DMS153 treated with DMSO at 0.1 percent for 48 hours (cell line): ENCODE results near the gene FYCO1.

Source experiments
- DNase-seq: peaks from one replicate; lab custom pipeline; 2025; ENCODE audit not compliant: unreplicated experiment; lab: John Stamatoyannopoulos, UW

The FYCO1 gene

DNA sequence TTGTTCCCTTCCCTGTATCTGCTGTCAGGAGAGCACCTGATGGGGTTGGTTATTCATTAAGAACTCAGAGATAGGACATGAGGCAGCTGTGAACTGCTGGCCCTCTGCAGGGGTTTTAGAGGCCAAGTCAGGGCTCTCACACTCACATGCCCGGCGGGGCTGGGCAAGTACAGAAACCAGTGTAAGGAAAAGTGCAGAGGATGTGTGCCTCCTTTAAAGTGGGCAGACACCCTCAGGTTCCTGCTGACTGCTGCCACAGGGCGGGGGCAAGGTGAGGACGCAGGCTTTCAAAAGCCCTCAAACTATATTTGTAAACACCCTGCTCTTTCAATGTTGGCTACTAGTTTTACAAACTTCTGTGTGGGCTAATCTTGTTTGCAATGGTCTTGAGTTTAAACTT is 30.0 kb downstream of the FYCO1 start:
- no peak for DNase-seq

DNA sequence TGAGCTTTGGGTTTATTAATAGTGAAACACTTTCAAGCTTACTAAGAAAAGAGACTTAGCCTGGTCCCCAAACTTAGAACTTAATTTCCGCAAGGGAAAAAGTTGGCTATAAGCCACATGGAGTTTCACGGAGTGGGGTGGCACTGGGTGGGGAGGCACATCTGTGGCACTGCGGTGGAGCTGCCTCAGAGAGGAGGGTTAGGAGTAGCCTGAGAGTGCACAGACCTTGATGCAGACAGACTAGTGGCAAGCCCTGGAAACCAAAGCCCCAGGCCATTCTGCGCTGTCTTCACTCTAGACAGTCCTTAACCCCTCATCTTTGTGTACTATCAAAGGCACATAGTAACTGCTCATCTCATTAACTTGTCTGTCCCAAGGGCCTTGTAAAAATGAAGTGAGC is 30.4 kb downstream of the FYCO1 start:
- DNase-seq = no peak

DNA sequence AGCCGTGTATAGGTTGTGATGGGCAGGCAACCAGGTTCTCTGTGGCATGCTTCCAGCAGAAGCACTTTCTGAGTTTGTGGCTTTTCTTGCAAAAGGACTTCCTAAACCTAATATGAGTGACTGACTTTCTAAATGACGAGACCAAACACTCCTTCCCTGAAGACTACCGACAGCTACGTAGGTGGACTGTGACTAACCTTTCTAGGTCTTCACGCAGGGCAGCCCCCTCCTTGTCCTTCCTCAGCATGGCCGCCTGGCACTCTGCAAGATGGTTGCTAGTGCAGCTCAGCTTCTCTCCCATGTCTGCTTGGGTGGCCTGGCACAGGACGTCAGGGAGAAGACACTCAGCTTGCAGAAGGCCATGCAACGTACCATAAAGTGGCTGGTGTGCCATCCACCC is 31.5 kb downstream of the FYCO1 start:
- DNase-seq = no peak

DNA sequence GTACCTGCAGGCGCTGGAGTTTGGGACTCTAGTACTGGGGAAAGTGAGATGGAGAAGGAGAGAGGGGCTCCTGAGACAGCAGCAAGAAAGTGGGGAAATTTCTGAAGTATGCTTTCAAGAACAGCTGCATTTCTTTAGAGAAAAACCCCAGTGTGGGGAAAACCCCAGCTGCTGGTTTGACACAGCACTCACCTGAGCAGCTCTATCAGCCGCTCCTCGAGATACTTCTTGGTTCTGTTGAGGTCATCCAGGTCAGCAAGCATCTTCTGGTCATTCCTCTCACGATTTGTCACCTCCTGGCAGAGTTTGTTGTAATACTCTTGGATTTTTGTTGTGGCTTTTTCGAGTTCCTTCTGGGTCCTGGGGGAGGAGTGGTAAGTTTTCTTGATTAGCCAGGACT is 33.6 kb downstream of the FYCO1 start:
- DNase-seq = no peak

DNA sequence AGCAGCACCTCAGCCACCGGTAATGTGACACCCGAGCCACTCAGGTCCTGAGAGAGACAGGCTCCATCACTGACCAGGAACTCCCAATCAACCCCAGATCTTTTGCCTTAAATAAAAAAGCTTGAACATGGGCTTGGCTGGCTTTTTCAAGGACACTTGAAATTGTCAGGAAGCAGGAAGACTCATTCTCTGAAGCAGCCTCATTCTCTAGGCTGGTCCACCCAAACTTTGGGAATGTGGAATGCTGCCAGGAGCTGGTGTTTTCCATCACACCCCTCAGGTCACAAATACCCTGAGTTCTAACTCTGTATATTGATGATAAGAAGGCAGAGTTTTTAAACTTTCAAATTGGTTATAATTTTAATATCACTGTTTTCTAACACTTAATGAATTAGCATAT is 35.3 kb downstream of the FYCO1 start:
- DNase-seq = no peak

DNA sequence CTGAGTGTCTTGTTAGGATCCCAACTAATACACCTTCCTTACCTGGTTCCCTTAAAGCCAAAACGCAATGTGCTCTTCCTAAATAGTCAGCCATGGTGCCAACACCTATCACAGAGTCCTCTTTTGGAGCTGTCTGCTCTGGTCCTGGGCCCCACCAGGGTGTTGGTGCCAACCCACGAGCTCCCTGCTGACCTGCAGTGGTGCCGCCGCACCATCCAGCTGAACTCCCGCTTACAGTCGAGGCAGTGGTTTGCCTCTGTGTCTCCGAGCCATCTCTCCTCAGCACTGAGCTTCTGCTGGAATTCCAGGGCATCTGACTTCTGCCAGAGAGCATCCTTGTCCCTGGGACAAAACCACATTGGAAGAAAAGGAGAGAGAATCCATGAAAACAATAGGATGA is 36.4 kb downstream of the FYCO1 start:
- no peak for DNase-seq

DNA sequence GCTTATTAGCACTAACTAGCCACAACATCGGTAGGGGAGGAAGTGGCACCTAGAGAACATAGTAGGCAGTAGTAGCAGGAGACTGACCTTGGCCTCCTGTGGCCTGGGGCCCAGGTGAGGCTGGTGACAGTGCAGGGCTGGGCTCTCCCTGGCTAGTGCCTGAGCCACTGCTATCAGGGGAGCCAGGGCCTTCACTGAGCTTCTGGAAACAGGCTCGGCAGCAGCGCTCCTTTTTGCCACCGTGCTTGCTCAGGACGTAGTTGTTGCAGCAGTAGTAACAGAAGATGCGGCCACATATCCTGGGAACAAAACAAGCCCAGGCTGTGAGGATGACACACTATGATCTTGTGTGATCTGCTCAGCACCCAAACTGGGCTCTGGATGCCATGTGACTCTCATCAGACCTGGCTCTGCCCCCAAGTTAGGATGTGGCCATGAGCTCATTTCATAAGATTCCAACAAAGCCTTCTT is 37.3 kb downstream of the FYCO1 start:
- no peak for DNase-seq

DNA sequence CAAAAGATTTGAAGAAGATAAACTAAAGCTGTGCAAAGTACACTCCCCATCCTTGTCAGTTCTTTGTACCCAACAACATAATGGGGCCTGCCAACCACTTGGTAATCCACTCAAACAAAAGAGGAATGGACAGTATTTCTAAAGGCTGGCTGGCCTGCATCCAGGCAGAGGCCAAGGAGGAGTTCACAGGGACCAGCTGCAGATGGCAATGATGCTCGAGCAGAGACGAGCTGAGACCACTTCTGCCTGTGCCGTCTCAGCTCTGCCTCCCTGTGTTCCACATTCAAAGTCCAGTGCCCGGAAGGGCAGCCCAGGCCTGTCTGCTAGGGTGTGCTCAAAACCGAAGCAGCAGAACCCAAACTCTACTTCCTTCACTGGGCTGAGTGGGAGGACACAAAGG is 38.0 kb downstream of the FYCO1 start:
- no peak for DNase-seq

DNA sequence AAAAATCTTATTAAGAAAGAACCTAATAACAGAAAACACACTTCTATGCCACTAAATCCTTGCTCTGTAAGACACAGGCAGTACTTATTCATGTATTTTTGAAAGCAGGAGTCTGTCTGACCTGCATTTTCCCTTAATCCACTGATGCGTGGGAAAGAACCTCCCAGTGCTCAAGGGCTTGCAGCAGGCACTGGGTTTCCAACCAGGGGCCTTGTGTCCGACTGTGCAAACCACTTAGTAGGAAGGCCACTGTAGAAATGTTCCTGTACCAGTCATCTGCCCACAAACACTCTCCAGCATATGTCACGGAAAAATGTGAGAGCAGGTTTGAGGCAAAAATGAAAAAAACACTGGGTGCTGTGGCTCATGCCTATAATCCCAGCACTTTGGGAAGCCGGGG is 39.9 kb downstream of the FYCO1 start:
- no peak for DNase-seq

DNA sequence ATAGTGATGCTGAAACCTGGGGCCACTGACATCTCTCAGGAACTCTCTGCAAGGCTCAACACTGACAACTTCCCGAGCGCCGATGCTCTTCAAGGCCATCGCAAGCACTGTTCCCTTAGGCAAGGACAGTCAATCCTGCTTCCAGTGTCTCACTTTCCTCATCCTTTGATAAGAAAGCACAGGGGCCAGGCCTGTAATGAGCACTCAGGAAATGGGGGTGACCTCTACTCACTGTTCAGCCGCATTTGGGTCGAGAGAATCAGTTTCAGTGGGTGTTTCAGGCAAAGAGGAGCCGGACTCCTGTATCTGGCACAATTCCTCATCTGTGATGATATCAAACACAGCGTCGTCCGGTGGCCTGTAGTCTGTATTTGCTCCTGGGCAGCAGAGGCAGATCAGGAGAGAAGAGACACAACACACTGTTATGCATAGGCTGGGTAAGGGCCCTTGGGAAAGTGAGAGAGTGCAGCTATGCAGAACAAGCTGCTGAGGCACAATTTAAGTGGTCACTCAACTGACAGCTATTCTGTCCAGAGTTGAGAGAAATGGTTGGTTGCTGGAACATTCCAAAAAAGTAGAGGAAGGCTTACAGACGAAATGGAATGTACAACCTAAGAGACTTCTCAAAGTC is 40.5 kb downstream of the FYCO1 start:
- DNase-seq = no peak

DNA sequence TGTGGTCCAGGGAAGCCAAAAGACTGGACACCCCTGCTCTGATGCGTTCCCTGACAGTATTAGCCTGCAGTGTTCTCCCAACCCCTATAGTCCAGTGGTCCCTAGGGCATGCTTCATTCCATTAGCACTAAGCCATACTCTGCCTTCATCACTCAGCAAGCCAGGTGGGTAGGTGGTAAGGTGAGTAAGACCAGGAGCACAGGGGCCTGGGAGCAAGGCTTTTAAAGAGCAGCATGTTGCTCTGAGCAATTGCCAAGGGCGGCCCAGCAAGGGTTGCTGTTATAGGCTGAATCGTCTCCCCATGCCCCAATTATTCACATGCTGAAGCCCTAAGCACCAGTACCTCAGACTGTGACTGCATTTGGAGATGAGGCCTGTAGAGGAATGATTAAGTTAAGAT is 41.3 kb downstream of the FYCO1 start:
- DNase-seq = no peak

DNA sequence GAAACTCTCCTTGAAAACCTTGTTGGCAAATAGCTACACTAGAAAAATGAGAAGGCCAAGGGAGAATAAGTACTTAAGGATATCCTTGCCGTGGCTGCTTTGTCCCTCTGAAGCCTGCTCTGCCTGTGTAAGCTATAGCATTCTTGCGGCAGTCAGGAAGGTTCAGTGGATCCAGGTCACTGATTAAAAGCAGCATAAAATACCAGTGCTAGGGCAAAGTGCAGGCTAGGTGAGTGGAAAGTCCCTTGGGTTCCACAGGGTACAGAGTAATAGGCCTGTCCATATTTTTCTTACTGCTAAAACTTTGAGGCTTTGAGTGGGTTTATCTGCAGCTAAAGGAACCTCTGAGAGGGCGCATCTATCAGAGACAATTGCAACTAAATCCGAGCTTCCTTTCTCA is 42.1 kb downstream of the FYCO1 start:
- DNase-seq = no peak

DNA sequence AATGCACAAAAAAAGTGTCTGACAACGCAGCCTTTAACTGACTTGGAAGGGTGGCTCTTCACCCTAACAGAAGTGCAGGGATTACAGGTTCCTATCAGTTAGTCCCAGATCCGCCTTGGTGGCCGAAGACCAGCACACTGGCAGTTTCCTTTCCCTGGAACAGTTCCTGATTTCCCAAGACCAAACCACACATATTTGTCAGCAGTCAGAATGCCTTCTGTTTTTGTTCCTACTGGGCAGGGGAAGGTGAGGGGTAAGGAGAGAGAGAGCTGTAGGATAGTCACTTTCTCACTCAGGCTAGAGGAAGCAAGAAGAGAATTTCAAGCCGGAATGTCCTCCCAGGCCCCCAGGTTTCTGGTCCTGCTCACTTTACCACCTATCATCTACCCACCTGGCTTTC is 43.2 kb downstream of the FYCO1 start:
- no peak for DNase-seq

DNA sequence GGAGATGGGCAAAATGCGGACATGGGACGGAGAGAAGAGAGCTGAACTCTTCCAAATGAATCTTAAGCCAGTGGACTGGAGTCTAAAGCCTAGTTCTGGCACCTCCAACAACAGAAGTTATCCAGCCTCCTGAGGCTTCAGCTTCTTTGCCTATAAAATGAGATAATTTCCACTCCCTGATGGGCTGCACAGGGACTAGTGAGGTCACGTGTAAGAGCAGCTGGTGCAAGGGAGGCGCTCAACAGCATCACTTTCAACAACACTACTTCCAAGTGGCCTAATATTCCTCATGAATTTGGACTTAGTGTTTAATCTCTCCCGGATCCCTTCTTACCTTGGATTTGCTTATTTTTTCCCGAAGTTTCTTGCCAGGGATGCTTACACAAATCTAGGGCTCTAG is 43.7 kb downstream of the FYCO1 start:
- DNase-seq = no peak

DNA sequence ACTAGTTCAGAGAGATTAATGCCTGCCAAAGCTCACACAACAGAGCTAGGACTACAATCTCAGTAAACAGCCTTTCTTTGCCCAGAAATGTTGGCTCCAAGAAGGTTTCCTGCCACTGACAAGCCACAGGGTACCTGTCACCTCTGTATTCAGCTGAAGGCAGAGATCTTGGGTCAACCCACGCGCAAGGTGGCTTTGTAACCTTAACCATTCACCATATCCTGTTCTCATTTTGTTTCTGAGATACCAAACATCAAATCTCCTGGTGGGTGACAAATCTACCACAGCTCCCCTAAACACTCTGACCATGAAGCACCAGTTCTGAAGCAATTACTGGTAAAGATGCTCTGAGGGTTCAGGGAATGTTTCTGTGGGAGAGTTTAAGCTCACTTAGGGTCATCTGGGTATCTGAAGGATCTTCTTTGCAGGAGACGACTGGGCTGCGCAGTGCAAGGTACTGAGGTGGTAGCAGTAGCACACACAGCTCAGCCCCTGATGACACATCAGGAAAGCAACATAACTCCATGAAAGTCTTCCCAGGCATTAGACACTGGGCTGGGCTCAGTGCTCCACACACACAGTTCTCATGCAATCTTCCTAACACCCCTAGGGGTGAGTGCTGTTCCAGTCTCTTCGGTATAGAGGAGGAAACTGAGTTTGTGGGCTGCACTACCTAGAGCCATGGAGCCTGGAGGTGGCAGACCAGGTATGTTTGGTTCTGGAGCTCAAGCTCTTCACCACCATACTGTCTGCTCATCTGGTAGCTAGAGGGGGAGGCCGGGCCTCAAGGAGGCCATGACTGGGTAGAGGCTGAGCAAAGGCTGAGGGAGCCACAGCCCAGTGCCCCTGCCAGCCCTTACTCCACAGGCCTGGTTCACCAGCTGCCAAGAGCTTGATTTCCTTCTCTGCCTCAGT is 44.7 kb downstream of the FYCO1 start:
- no peak for DNase-seq

DNA sequence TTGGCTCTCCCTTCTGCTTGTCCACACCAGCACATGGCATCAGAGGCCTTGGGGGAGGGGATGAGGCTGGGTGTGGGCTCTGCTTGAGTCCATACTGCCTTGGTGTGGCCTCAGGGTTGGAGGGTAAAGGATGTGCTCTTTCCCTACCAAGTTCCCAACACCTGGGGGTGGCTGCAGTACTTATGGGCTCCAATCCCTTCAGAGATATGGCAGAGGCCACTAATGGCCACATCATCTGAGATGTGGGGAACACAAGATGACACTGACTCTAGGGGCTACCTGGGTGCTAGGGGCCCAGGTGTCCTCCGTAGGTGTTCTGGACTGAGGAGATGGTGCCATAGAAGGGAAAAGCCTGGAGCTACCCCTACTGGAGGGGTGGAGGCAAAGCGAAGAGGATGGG is 45.5 kb downstream of the FYCO1 start:
- DNase-seq = no peak

DNA sequence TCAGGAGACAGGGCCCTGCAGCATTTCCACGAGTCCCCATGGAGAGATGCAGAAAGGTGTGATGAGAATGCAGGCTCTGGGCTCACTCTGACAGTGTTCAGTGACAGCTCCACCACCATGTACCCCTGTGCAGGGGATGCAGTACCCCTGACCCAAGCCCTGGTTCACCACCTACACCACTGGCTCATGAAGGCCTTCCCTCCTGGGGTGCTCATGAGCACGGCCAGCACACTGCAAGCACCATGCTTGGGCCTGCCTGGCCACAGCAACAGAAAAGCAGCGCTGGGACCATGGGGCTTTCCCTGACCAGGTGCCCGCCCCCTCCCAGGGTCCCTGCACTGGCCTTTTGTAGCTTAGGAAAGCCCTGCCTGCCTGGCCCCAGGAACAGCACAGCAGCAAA is 46.2 kb downstream of the FYCO1 start:
- DNase-seq = no peak

DNA sequence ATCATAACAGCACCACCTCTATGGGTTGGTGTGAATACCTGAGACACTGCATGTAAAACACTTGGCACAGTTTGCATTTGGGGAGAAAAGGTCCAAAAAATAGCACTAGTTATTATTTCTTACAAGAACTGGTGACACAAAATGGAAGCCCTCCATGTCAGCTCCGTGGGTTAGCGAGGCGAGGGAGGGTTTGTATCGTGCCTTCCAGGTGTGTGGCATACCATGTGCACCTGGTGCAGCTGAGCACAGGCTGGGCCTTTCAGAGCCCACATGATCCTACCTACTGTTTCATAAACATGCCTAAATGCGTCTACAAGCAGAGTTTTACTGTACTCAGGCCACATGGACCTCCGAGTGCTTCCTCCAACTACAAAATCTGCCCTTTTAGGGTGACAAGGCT is 46.7 kb downstream of the FYCO1 start:
- DNase-seq = no peak

DNA sequence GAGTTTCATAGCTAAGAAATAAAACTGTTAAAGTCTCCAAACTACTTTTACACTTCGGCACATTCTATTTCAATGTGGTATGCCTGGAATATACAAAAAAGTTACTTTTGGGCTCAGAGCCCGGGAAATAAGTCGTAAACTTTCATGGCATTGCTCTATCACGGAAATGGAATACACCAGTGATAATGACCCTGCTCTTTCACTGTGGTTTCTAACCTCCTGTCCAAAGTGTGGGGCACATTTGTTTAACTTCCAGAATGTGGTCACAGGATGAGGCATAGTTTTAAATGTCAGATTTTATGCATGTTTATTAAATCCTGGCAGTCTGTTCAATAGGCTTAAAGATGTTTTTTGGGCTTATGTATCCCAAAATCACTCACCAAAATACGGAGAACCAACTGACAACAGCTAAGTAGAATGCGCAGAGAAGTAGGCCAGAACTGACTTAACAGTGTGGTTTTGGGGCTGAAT is 47.3 kb downstream of the FYCO1 start:
- no peak for DNase-seq

DNA sequence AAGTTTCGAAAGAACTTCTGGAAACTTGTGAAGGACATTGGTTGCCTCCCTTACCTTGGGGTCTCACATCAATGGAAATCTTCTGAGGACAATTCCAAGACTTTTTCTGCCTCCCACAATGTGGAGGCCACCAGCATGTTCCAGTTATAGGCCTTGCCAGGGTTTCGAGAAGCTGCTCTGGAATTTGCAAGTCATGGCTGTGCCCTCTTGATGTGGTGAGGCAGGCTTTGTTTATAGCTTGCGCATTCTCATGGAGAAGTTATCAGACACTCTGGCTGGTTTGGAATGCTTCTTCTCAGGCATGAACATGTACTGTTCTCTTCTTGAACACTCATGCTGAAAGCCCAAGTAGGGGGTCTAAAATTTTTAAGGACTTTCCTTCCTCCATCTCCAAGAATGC is 48.3 kb downstream of the FYCO1 start:
- no peak for DNase-seq

DNA sequence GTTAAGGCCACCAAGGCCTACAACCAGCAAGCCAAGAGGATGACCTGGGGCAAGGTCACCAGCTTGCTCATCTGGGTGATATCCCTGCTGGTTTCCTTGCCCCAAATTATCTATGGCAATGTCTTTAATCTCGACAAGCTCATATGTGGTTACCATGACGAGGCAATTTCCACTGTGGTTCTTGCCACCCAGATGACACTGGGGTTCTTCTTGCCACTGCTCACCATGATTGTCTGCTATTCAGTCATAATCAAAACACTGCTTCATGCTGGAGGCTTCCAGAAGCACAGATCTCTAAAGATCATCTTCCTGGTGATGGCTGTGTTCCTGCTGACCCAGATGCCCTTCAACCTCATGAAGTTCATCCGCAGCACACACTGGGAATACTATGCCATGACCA is 48.7 kb downstream of the FYCO1 start:
- DNase-seq = no peak

DNA sequence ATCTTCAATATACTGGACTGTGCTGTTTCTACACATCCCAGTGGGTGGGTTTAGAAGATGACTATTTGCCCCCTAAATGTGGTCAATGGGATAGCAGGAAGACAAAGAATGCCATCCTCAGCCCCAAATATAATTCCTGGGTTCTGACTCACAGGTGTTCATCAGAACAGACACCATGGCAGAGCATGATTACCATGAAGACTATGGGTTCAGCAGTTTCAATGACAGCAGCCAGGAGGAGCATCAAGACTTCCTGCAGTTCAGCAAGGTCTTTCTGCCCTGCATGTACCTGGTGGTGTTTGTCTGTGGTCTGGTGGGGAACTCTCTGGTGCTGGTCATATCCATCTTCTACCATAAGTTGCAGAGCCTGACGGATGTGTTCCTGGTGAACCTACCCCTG is 49.3 kb downstream of the FYCO1 start:
- DNase-seq = no peak
